AG09319 (cell line): Measurements from ENCODE around the gene NOP53.
"Not testable (repeated sequence)": the region's sequence is repeated elsewhere in the genome, so short reads cannot be mapped to it uniquely, and the experiment has no call there.

Experiments used
- DNase-seq: peaks from one replicate; pipeline ENCODE4 v3.0.0-alpha.2; 2010; ENCODE audit warnings: low read depth; ENCODE audit errors: extremely low read depth
- TF ChIP-seq, protein P1 (sequence below): IDR thresholded peaks from 2 replicates; pipeline ENCODE4 v1.5.1; 2011; ENCODE audit warnings: low read depth, mild to moderate bottlenecking, inconsistent platforms, low read length, moderate library complexity

The NOP53 gene

DNA sequence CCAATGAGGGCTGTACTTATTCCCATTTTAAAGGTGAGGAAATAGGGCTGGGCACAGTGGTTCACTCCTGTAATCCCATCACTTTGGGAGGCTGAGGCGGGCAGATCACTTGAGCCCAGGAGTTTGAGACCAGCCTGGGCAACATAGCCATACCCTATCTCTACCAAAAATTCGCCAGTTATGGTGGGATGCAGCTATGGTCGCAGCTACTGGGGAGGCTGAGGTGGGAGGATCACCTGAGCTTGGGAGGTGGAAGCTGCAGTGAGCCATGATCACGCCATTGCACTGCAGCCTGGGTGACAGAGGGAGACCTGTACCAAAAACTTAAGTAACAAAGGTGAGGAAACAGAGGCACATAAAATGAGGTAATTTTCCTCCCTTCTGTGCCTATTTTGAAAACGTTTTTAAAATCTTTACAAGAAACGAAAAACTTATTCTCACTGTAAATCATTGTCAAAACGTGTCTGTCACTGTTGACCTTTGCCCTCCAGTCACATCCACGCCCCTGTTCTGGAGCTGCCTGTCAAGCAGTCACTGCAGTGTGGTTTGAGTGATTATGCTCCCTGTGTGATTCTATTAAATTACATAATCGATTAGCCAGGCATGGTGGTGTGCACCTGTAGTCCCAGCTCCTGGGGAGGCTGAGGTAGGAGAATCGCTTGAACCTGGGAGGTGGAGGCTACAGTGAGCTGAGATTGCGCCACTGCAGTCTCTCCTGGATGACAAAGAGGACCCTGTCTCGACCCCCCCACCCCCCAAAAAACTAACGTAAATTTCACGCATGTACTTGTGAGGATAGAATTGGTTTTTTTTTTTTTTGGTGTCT, 12.5 kb downstream of the NOP53 start:
- DNase-seq = no peak
- TF ChIP-seq, protein P1, sequence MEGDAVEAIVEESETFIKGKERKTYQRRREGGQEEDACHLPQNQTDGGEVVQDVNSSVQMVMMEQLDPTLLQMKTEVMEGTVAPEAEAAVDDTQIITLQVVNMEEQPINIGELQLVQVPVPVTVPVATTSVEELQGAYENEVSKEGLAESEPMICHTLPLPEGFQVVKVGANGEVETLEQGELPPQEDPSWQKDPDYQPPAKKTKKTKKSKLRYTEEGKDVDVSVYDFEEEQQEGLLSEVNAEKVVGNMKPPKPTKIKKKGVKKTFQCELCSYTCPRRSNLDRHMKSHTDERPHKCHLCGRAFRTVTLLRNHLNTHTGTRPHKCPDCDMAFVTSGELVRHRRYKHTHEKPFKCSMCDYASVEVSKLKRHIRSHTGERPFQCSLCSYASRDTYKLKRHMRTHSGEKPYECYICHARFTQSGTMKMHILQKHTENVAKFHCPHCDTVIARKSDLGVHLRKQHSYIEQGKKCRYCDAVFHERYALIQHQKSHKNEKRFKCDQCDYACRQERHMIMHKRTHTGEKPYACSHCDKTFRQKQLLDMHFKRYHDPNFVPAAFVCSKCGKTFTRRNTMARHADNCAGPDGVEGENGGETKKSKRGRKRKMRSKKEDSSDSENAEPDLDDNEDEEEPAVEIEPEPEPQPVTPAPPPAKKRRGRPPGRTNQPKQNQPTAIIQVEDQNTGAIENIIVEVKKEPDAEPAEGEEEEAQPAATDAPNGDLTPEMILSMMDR = no peak

DNA sequence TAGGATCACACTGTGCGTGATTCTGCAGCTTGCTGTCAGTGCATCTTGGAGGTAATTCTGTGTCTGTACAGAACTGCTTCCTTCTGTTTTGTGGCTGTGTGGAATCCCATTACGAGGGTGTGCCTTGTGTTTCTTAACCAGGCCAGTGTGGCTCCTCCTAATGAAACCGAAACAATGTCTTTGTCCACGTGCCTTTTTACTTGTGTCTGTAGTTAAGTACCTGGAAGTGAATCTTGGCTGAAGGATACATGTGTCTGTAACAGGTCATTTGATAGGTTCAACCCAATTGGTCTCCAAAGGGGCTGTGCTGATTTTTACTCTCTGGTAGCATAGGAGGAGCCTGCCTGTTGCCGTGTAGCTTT, 13.1 kb downstream of the NOP53 start:
- TF ChIP-seq, protein P1 = no peak
- DNase-seq = no peak

DNA sequence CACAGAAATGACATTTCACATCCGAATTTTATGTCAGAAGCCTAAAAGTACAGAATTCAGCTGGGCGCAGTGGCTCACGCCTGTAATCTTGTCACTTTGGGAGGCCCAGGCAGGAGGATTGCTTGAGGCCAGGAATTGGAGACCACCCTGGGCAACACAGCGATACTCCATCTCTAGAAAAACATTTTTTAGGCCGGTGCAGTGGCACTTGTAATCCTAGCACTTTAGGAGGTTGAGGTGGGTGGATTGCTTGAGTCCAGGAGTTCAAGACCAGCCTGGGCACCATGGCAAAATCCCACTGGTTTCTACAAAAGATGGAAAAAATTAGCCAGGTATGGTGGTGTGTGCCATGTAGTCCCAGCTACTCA, 15.3 kb downstream of the NOP53 start:
- no peak for DNase-seq
- TF ChIP-seq, protein P1 = no peak

DNA sequence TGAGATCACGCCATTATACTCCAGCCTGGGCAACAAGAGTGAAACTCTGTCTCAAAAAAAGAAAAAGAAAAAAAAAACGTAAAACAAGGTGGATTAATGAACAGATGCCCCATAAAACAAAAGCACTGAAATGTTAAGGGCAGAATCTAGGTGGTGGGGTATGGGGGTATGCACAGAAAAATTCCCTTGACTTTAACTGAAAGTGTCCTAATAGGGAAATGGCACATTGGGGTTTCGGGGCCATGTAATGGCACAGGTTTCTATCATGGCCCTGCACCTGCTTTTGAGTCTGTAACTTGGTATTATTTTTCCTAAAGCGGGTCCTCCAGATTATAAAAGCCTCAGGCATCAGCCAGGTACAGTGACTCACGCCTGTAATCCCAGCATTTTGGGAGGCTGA, 16.2 kb downstream of the NOP53 start:
- no peak for DNase-seq
- TF ChIP-seq, protein P1 = no peak

DNA sequence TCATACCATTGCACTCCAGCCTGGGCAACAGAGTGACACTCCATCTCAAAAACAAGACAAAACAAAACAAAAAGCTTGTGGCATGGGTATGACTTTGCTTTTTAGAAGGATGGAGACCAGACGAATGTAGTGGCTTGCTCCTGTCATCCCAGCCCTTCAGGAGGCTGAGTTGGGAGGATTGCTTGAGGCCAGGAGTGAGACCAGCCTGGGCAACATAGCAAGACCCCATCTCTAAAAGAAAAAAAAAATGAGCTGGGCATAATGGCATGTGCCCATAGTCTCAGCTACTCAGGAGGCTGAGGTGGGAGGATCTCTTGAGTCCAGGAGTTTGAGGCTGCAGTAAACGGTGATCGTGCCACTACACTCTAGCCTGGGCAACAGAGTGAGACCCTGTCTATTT, 16.8 kb downstream of the NOP53 start:
- no peak for DNase-seq
- TF ChIP-seq, protein P1 = no peak

DNA sequence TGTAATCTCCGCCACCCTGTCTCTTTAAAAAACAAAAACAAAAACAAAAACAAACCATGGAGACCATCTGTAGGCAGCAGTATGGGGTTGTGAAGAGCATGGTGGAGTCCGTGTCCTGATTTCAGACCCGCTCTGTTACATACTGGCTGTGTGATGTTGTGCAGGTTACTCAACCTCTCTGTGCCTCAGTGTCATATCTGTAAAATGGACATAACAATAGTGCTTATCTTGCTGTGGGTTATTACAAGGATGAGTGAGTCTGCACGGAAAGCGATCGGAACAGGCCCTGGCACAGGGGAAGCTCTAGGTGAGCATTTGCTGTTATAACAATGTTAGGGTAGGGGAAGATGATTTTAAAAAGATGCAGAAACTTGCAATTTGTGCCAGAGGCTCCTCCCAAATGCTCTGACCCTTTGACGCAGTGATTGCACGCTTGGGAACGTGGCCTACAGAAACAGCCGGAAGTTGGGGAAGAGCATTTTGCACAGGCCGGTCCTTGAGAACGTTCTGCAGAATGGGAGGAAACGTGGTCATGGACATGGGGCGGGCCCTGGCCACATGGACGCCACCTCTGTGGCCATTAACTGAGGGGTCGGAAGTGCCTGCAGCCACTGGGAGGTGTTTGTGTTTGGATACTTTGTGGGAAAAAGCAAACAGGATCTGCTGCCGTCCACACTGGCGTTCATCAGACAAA, 17.4 kb downstream of the NOP53 start:
- TF ChIP-seq, protein P1 = no peak
- DNase-seq = no peak

DNA sequence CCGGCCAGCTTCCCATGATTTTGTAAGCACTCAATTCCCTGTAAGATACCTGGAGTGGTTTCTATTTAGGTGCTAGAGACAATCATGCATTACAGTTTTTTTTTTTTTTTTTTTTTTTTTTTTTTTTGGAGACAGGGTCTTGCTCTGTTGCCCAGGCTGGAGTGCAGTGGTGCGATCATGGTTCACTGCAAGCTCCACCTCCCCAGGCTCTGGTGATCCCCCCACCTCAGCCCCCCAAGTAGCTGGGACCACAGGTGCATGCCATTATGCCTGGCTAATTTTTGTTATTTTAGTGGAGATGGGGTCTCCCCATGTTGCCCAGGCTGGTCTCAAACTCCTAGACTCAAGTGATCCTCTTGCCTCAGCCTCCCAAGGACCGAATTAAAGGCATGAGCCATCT, 19.4 kb downstream of the NOP53 start:
- not testable (repeated sequence) for DNase-seq
